HCT116 (cell line): ENCODE data around the gene AFAP1.

Experiments
- CEBPB ChIP-seq: IDR thresholded peaks from 2 replicates; pipeline ENCODE4 v1.6.1; 2012; ENCODE audit warnings: low read depth
- EGR1 ChIP-seq: IDR thresholded peaks from 2 replicates; pipeline ENCODE4 v1.6.1; 2012; ENCODE audit warnings: low read depth
- EZH2 ChIP-seq: fragments of 200-600 bp; sonication (generic); IDR thresholded peaks from 2 replicates; pipeline ENCODE4 v1.6.1; 2017; ENCODE audit warnings: antibody characterized with exemption, mixed run types
- EZH2phosphoT487 ChIP-seq: fragments of 200-600 bp; IDR thresholded peaks from 2 replicates; pipeline ENCODE4 v1.6.1; 2018; ENCODE audit warnings: antibody characterized with exemption, borderline replicate concordance
- JUND ChIP-seq: IDR thresholded peaks from 2 replicates; pipeline ENCODE4 v1.6.1; 2012
- POLR2A ChIP-seq: IDR thresholded peaks from 2 replicates; pipeline ENCODE4 v1.7.0; 2011; ENCODE audit warnings: borderline replicate concordance; ENCODE audit not compliant: insufficient read depth, insufficient read length; ENCODE audit errors: extremely low read depth
- POLR2AphosphoS5 ChIP-seq: IDR thresholded peaks from 2 replicates; pipeline ENCODE4 v1.6.1; 2011; ENCODE audit warnings: mild to moderate bottlenecking, low read depth, low read length, moderate library complexity
- RAD21 ChIP-seq: IDR thresholded peaks from 2 replicates; pipeline ENCODE4 v1.6.1; 2012; ENCODE audit warnings: low read depth, mild to moderate bottlenecking
- TCF7L2 ChIP-seq: IDR thresholded peaks from 2 replicates; pipeline ENCODE4 v1.7.0; 2011; ENCODE audit warnings: borderline replicate concordance, inconsistent platforms; ENCODE audit not compliant: insufficient read depth, insufficient read length; ENCODE audit errors: extremely low read depth
- YY1 ChIP-seq: IDR thresholded peaks from 2 replicates; pipeline ENCODE4 v1.6.1; 2011; ENCODE audit warnings: low read length, low read depth, moderate library complexity, mild to moderate bottlenecking; ENCODE audit not compliant: insufficient replicate concordance; ENCODE audit errors: extremely low read depth
- ZFX ChIP-seq: fragments of 450-650 bp; IDR thresholded peaks from 2 replicates; pipeline ENCODE4 v1.6.1; 2017
- TF ChIP-seq, protein P1 (sequence below), 3 experiments: fragments of 200-600 bp in 1 of 3; sonication (generic) in 1 of 3; IDR thresholded peaks in 2 of 3; conservative IDR thresholded peaks in 1 of 3; 2 replicates each; pipeline ENCODE4 v1.5.1; 2012 to 2017; ENCODE audit warnings: low read depth in 2 of 3, low read length in 2 of 3, antibody characterized with exemption in 1 of 3, borderline replicate concordance in 1 of 3, control low read depth in 1 of 3, mild to moderate bottlenecking in 1 of 3, mixed read lengths in 1 of 3, mixed run types in 1 of 3, moderate library complexity in 1 of 3; ENCODE audit not compliant: insufficient read depth in 1 of 3
- TF ChIP-seq, protein P2 (sequence below): IDR thresholded peaks from 2 replicates; pipeline ENCODE4 v1.6.1; 2012

DNA sequence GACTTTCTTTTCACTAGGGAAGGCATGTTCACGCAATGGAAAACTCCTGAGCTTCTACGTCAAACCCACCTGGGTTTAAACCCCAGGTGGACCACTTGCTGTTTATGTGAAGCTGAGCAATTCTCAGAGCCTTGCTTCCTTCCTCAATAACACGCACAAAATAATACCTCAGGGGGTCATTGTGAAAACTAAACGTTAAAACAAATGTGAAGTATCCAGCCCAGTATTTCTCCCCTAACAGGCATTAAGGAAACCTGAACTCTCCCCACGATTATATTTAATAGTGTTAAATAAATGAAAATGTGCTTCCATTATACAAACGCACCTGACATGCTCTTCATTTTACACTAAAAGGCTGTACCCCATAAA, 117.5 kb downstream of the AFAP1 start:
- TF ChIP-seq POLR2AphosphoS5 (no peak), RAD21 (no peak), YY1 (no peak), ZFX (no peak), EZH2 (no peak), EGR1 (no peak), CEBPB (no peak), EZH2phosphoT487 (no peak), POLR2A (no peak), JUND (no peak), TCF7L2 (no peak)
- TF ChIP-seq, protein P1, sequence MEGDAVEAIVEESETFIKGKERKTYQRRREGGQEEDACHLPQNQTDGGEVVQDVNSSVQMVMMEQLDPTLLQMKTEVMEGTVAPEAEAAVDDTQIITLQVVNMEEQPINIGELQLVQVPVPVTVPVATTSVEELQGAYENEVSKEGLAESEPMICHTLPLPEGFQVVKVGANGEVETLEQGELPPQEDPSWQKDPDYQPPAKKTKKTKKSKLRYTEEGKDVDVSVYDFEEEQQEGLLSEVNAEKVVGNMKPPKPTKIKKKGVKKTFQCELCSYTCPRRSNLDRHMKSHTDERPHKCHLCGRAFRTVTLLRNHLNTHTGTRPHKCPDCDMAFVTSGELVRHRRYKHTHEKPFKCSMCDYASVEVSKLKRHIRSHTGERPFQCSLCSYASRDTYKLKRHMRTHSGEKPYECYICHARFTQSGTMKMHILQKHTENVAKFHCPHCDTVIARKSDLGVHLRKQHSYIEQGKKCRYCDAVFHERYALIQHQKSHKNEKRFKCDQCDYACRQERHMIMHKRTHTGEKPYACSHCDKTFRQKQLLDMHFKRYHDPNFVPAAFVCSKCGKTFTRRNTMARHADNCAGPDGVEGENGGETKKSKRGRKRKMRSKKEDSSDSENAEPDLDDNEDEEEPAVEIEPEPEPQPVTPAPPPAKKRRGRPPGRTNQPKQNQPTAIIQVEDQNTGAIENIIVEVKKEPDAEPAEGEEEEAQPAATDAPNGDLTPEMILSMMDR (IDR thresholded peaks at IDR 0.05 in 2 of 3, conservative IDR thresholded peaks at IDR 0.05 in 1 of 3; ENCODE audit: borderline replicate concordance in 1 of 3, insufficient read depth in 1 of 3, low read depth in 2 of 3, low read length in 2 of 3), result no peak
- TF ChIP-seq, protein P2, sequence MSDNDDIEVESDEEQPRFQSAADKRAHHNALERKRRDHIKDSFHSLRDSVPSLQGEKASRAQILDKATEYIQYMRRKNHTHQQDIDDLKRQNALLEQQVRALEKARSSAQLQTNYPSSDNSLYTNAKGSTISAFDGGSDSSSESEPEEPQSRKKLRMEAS, result no peak
